ENCODE results near the gene WTIP.

The WTIP gene

GRCh38 chr19:34502582-34503411 lies 21.2 kb downstream of the WTIP start:
- no peak for TF ChIP-seq CTCF (conservative IDR thresholded peaks at IDR 0.05)
- H3K27ac ChIP-seq = no peak overlapping the region

GRCh38 chr19:34503531-34504272 lies 22.1 kb downstream of the WTIP start:
- TF ChIP-seq CTCF (conservative IDR thresholded peaks at IDR 0.05) = no peak
- no peak overlapping the region for H3K27ac ChIP-seq

GRCh38 chr19:34504273-34504808 lies 22.8 kb downstream of the WTIP start:
- H3K27ac ChIP-seq = no peak overlapping the region
- no peak for TF ChIP-seq CTCF (conservative IDR thresholded peaks at IDR 0.05)

GRCh38 chr19:34504809-34505291 lies 23.3 kb downstream of the WTIP start:
- H3K27ac ChIP-seq = no peak overlapping the region
- no peak for TF ChIP-seq CTCF (conservative IDR thresholded peaks at IDR 0.05)

GRCh38 chr19:34505321-34506025 lies 23.9 kb downstream of the WTIP start:
- H3K27ac ChIP-seq = no peak overlapping the region
- no peak for TF ChIP-seq CTCF (conservative IDR thresholded peaks at IDR 0.05)

GRCh38 chr19:34506026-34506370 lies 24.4 kb downstream of the WTIP start:
- no peak for TF ChIP-seq CTCF (conservative IDR thresholded peaks at IDR 0.05)
- H3K27ac ChIP-seq = no peak overlapping the region
